Measurements from ENCODE around the gene TACC3.

The TACC3 gene

GRCh38 chr4:1778642-1779392, 57.5 kb downstream of the TACC3 start:
- ChIA-PET POLR2A (no interaction called here), CTCF (no interaction called here)
- TF ChIP-seq SP1 (IDR thresholded peaks at IDR 0.05) (no peak), LEF1 (IDR thresholded peaks at IDR 0.05; ENCODE audit: borderline replicate concordance) (no peak), ZNF384 (IDR thresholded peaks at IDR 0.05) (no peak), FOXK2 (IDR thresholded peaks at IDR 0.05) (no peak), SUZ12 (IDR thresholded peaks at IDR 0.05) (no peak), FOXM1 (IDR thresholded peaks at IDR 0.05; ENCODE audit: borderline replicate concordance) (no peak)
- TF ChIP-seq, protein P1, sequence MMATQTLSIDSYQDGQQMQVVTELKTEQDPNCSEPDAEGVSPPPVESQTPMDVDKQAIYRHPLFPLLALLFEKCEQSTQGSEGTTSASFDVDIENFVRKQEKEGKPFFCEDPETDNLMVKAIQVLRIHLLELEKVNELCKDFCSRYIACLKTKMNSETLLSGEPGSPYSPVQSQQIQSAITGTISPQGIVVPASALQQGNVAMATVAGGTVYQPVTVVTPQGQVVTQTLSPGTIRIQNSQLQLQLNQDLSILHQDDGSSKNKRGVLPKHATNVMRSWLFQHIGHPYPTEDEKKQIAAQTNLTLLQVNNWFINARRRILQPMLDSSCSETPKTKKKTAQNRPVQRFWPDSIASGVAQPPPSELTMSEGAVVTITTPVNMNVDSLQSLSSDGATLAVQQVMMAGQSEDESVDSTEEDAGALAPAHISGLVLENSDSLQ (IDR thresholded peaks at IDR 0.05): no peak
- no peak for DNase-seq (ENCODE audit: extremely low spot score)

GRCh38 chr4:1779588-1780382, 58.5 kb downstream of the TACC3 start:
- POLR2A ChIA-PET: no interaction called here
- no peak for DNase-seq (ENCODE audit: extremely low spot score)
- CTCF ChIA-PET: interaction anchor here (1.3 kb wide), 1 partner anchor 12 kb away, joined by 5 read pairs; no protein-coding TSS in a partner anchor
- TF ChIP-seq NFRKB (IDR thresholded peaks at IDR 0.05) (no peak), FOXA1 (IDR thresholded peaks at IDR 0.05) (no peak), CTBP1 (IDR thresholded peaks at IDR 0.05; ENCODE audit: borderline replicate concordance) (no peak), ZNF384 (IDR thresholded peaks at IDR 0.05) (no peak)

- POLR2A ChIA-PET: no interaction called here
- CTCF ChIA-PET: interaction anchor here (1.1 to 1.3 kb wide), 2 partner anchors 12 to 13 kb away, joined by 4 to 5 read pairs; partner anchors contain the start of gene FGFR3
- TF ChIP-seq ZNF384 (IDR thresholded peaks at IDR 0.05): no peak
- TF ChIP-seq SUZ12 (IDR thresholded peaks at IDR 0.05): no peak
- no peak for TF ChIP-seq FOXM1 (IDR thresholded peaks at IDR 0.05; ENCODE audit: borderline replicate concordance)
- no peak for TF ChIP-seq L3MBTL2 (conservative IDR thresholded peaks at IDR 0.05)
- TF ChIP-seq FOXK2 (IDR thresholded peaks at IDR 0.05): no peak
- TF ChIP-seq, protein P1 (IDR thresholded peaks at IDR 0.05): no peak
- TF ChIP-seq TARDBP (IDR thresholded peaks at IDR 0.05): no peak
- no peak for TF ChIP-seq NFRKB (IDR thresholded peaks at IDR 0.05)
- no peak for TF ChIP-seq HDGF (IDR thresholded peaks at IDR 0.05; ENCODE audit: borderline replicate concordance)
- no peak for TF ChIP-seq ELF4 (IDR thresholded peaks at IDR 0.05)
- TF ChIP-seq SP1 (IDR thresholded peaks at IDR 0.05): no peak
- TF ChIP-seq FOXA1 (IDR thresholded peaks at IDR 0.05): no peak
- TF ChIP-seq CTBP1 (IDR thresholded peaks at IDR 0.05; ENCODE audit: borderline replicate concordance): no peak
- no peak for TF ChIP-seq BHLHE40 (IDR thresholded peaks at IDR 0.05; ENCODE audit: borderline replicate concordance)
- no peak for TF ChIP-seq LEF1 (IDR thresholded peaks at IDR 0.05; ENCODE audit: borderline replicate concordance)
- TF ChIP-seq ARNT (IDR thresholded peaks at IDR 0.05): no peak
- DNase-seq (ENCODE audit: extremely low spot score): no peak
These were observed 59.1 kb downstream of the TACC3 start for GRCh38 chr4:1780435-1780834.

GRCh38 chr4:1783015-1783414, 61.7 kb downstream of the TACC3 start:
- no peak for DNase-seq (ENCODE audit: extremely low spot score)
- TF ChIP-seq HDGF (IDR thresholded peaks at IDR 0.05; ENCODE audit: borderline replicate concordance): no peak
- TF ChIP-seq BHLHE40 (IDR thresholded peaks at IDR 0.05; ENCODE audit: borderline replicate concordance): no peak
- TF ChIP-seq CTBP1 (IDR thresholded peaks at IDR 0.05; ENCODE audit: borderline replicate concordance): no peak
- TF ChIP-seq ELF4 (IDR thresholded peaks at IDR 0.05): no peak
- no peak for TF ChIP-seq FOXA1 (IDR thresholded peaks at IDR 0.05)
- no peak for TF ChIP-seq SP1 (IDR thresholded peaks at IDR 0.05)
- TF ChIP-seq SUZ12 (IDR thresholded peaks at IDR 0.05): no peak
- TF ChIP-seq FOXM1 (IDR thresholded peaks at IDR 0.05; ENCODE audit: borderline replicate concordance): no peak
- CTCF ChIA-PET: interaction anchor here (0.6 to 1.7 kb wide), 3 partner anchors 35 to 126 kb away, joined by 4 to 6 read pairs (median 5); no protein-coding TSS in a partner anchor
- POLR2A ChIA-PET: no interaction called here

- POLR2A ChIA-PET: interaction anchor here (1.1 kb wide), 1 partner anchor 9 kb away, joined by 4 read pairs; the partner anchor contains the start of gene FGFR3
- TF ChIP-seq NFRKB (IDR thresholded peaks at IDR 0.05) (no peak), SUZ12 (IDR thresholded peaks at IDR 0.05) (no peak), LEF1 (IDR thresholded peaks at IDR 0.05; ENCODE audit: borderline replicate concordance) (no peak), ZNF384 (IDR thresholded peaks at IDR 0.05) (no peak), TARDBP (IDR thresholded peaks at IDR 0.05) (no peak)
- TF ChIP-seq, protein P1 (IDR thresholded peaks at IDR 0.05): no peak
- no peak for DNase-seq (ENCODE audit: extremely low spot score)
- CTCF ChIA-PET: interaction anchor here (1.5 kb wide), 1 partner anchor 35 kb away, joined by 4 read pairs; no protein-coding TSS in a partner anchor
These were observed 62.6 kb downstream of the TACC3 start for GRCh38 chr4:1783970-1784369.

DNA sequence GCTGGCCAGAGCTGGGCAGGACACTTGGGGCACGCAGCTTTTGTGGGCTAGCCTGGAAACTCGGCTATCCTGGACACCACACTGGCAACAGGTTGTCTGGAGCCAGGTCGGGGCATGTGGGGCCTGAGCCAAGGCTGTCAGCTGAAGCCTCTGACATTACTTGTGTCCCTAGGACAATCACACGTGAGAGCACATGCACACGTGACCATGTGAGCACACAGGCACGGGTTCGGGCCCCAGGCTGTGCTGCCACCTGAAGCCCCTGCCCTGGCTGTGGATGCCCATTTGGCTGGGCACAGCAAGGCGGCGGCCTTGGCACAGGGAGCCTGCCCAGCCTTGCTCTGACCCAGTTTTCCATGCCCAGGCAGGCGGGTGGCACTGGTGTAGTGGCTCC, 63.1 kb downstream of the TACC3 start:
- POLR2A ChIA-PET: interaction anchor here (1.1 kb wide), 1 partner anchor 8 kb away, joined by 4 read pairs; the partner anchor contains the start of gene FGFR3
- CTCF ChIA-PET: interaction anchor here (1.5 kb wide), 1 partner anchor 36 kb away, joined by 4 read pairs; no protein-coding TSS in a partner anchor
- TF ChIP-seq FOXA1 (IDR thresholded peaks at IDR 0.05): no peak
- no peak for TF ChIP-seq CTBP1 (IDR thresholded peaks at IDR 0.05; ENCODE audit: borderline replicate concordance)
- TF ChIP-seq LEF1 (IDR thresholded peaks at IDR 0.05; ENCODE audit: borderline replicate concordance): no peak
- TF ChIP-seq, protein P1 (IDR thresholded peaks at IDR 0.05): no peak
- no peak for TF ChIP-seq SP1 (IDR thresholded peaks at IDR 0.05)
- TF ChIP-seq NFRKB (IDR thresholded peaks at IDR 0.05): no peak
- TF ChIP-seq HDGF (IDR thresholded peaks at IDR 0.05; ENCODE audit: borderline replicate concordance): no peak
- TF ChIP-seq FOXM1 (IDR thresholded peaks at IDR 0.05; ENCODE audit: borderline replicate concordance): no peak
- no peak for TF ChIP-seq ARNT (IDR thresholded peaks at IDR 0.05)
- TF ChIP-seq ELF4 (IDR thresholded peaks at IDR 0.05): no peak
- TF ChIP-seq ZNF384 (IDR thresholded peaks at IDR 0.05): no peak
- no peak for TF ChIP-seq BHLHE40 (IDR thresholded peaks at IDR 0.05; ENCODE audit: borderline replicate concordance)
- no peak for TF ChIP-seq SUZ12 (IDR thresholded peaks at IDR 0.05)
- TF ChIP-seq TARDBP (IDR thresholded peaks at IDR 0.05): no peak
- TF ChIP-seq L3MBTL2 (conservative IDR thresholded peaks at IDR 0.05): no peak
- no peak for TF ChIP-seq FOXK2 (IDR thresholded peaks at IDR 0.05)
- DNase-seq (ENCODE audit: extremely low spot score): no peak

Measured in HEK293T (cell line).